ENCODE data around the gene ATP2C2. TPM values are rescaled to one million over a fixed set of nuclear protein-coding genes. Genes with fewer than 3 reads are reported as not detected.

ATP2C2 gene
- total RNA-seq, 1 experiment from 2014 or later: 4.0 TPM

DNA sequence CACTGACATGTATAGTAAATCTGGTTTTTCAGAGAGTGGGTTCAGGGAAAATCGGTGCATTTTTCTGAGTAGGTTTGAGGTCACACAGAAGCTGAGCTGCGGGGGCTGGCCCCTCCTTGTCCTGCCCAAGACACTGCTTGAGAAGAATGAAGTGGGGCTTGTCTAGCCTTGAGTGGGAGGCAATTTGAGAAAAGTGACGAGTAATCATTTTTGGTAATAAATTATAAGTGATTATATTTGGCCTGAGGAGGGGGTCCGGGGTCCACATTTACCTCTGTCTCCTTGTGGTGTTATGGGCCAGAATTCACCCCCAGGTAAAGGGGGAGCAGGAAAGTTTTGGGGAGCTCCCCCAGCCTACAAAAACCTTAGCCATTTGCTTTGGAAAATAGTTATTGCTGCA is 45.6 kb upstream of the ATP2C2 start:
- no peak overlapping the region for H3K18ac ChIP-seq (ENCODE audit: insufficient read length, low read depth, low read length)
- H3K23ac ChIP-seq (ENCODE audit: insufficient read length, low read depth, low read length): no peak overlapping the region
- H4K8ac ChIP-seq (replicated peaks; ENCODE audit: insufficient read length, low read depth, low read length): no peak overlapping the region
- H3T11ph ChIP-seq (ENCODE audit: low read length): no peak overlapping the region
- 0 out of 7 replicates have a peak, but pooled peaks cover 0 to 1% (median 0%) of the 10 kb centered on the region in 3 experiments for H3K36me3 Mint-ChIP-seq (ENCODE audit: insufficient read depth in 1 of 3, low read depth in 3 of 3)
- TF ChIP-seq, protein P1, sequence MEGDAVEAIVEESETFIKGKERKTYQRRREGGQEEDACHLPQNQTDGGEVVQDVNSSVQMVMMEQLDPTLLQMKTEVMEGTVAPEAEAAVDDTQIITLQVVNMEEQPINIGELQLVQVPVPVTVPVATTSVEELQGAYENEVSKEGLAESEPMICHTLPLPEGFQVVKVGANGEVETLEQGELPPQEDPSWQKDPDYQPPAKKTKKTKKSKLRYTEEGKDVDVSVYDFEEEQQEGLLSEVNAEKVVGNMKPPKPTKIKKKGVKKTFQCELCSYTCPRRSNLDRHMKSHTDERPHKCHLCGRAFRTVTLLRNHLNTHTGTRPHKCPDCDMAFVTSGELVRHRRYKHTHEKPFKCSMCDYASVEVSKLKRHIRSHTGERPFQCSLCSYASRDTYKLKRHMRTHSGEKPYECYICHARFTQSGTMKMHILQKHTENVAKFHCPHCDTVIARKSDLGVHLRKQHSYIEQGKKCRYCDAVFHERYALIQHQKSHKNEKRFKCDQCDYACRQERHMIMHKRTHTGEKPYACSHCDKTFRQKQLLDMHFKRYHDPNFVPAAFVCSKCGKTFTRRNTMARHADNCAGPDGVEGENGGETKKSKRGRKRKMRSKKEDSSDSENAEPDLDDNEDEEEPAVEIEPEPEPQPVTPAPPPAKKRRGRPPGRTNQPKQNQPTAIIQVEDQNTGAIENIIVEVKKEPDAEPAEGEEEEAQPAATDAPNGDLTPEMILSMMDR (conservative IDR thresholded peaks at IDR 0.05): no peak
- no peaks in the 10 kb centered on the region for H3K27me3 ChIP-seq (ENCODE audit: insufficient read depth, low read length)
- no peaks in the 10 kb centered on the region for H3K9me3 ChIP-seq (ENCODE audit: control insufficient read depth, low read depth, low read length)
- H4K91ac ChIP-seq (ENCODE audit: insufficient read length, low read depth, low read length): no peak overlapping the region
- H3K27ac ChIP-seq (ENCODE audit: insufficient read length, low read depth, low read length): no peak overlapping the region
- H3K56ac ChIP-seq (ENCODE audit: insufficient read length, low read depth, low read length): no peak overlapping the region
- H4K20me1 ChIP-seq (ENCODE audit: control insufficient read depth, insufficient read depth, insufficient read length): no peaks in the 10 kb centered on the region
- H3K14ac ChIP-seq (ENCODE audit: insufficient read depth, low read length): no peak overlapping the region
- H2AK5ac ChIP-seq (ENCODE audit: insufficient read length, low read length): no peak overlapping the region
- H3K27me3 Mint-ChIP-seq (ENCODE audit: low read depth): peaks cover 5% of the 10 kb centered on the region
- no peak overlapping the region for H2BK15ac ChIP-seq (ENCODE audit: low read depth, low read length)
- no peak overlapping the region for H3K4me3 Mint-ChIP-seq
- H3K4me2 ChIP-seq (ENCODE audit: insufficient read depth, insufficient read length, low read length): no peak overlapping the region
- H2BK12ac ChIP-seq (ENCODE audit: insufficient read length, low read depth, low read length): no peak overlapping the region
- no peak for DNase-seq
- no peaks in the 10 kb centered on the region for H3K4me1 ChIP-seq (ENCODE audit: insufficient read depth, low read length)
- H3K4me1 Mint-ChIP-seq: no peaks in the 10 kb centered on the region
- H2BK20ac ChIP-seq (ENCODE audit: low read depth, low read length, poor library complexity, severe bottlenecking): no peak overlapping the region
- no peak overlapping the region for H2BK5ac ChIP-seq (ENCODE audit: insufficient read length, low read length)
- H3K23me2 ChIP-seq (ENCODE audit: insufficient read length, low read depth, low read length, poor library complexity, severe bottlenecking): no peaks in the 10 kb centered on the region
- WGBS (ENCODE audit: extremely low coverage, insufficient read length, low lambda C conversion rate): no CpG with 5 or more reads among the region's 4 CpGs
- no peak overlapping the region for H4K5ac ChIP-seq (ENCODE audit: insufficient read length, low read depth, low read length)
- no peak overlapping the region for H3K27ac Mint-ChIP-seq
- H2AFZ ChIP-seq (ENCODE audit: low read length): no peak overlapping the region
- no peak overlapping the region for H3K4ac ChIP-seq (ENCODE audit: low read depth, low read length)
- H3K9me3 Mint-ChIP-seq: peaks cover 2 to 4% of the 10 kb centered on the region in 2 experiments; a peak in 2 of 5 replicates
- no peaks in the 10 kb centered on the region for H3K79me2 ChIP-seq (ENCODE audit: insufficient read depth, low read length)
- H3K9ac ChIP-seq (ENCODE audit: extremely low read depth, insufficient read length, low read length): no peak overlapping the region
- H3K79me1 ChIP-seq (ENCODE audit: insufficient read depth, low read depth, low read length, poor library complexity, severe bottlenecking): no peaks in the 10 kb centered on the region
- H2BK120ac ChIP-seq (ENCODE audit: low read depth, low read length, poor library complexity, severe bottlenecking): no peak overlapping the region

All from H9 (cell line).